ENCODE data around the gene ICAM3.

Gene ICAM3

GRCh38 chr19:10293637-10294367 is 45.6 kb downstream of the ICAM3 start:
- no peak overlapping the region for H3K4me3 ChIP-seq (ENCODE audit: low read depth in 1 of 2, low read length in 2 of 2)
- peaks cover 52% of the 10 kb centered on the region for H3K4me1 ChIP-seq (ENCODE audit: insufficient read depth, low read length)
- H3K9me3 ChIP-seq (ENCODE audit: low read length) = no peaks in the 10 kb centered on the region
- H3K27ac ChIP-seq (ENCODE audit: low read depth, low read length) = no peak overlapping the region
- peaks cover 64 to 80% of the 10 kb centered on the region in 2 donors for H3K27me3 ChIP-seq (ENCODE audit: control insufficient read depth in 1 of 2, insufficient read depth in 2 of 2, low read length in 2 of 2)
- H3K36me3 ChIP-seq (ENCODE audit: insufficient read depth, low read length) = no peaks in the 10 kb centered on the region
- no peak overlapping the region for H3K9ac ChIP-seq (ENCODE audit: low read length)

GRCh38 chr19:10292789-10293636 is 46.4 kb downstream of the ICAM3 start:
- no peaks in the 10 kb centered on the region for H3K9me3 ChIP-seq (ENCODE audit: low read length)
- H3K36me3 ChIP-seq (ENCODE audit: insufficient read depth, low read length) = no peaks in the 10 kb centered on the region
- no peak overlapping the region for H3K27ac ChIP-seq (ENCODE audit: low read depth, low read length)
- H3K4me3 ChIP-seq (ENCODE audit: low read depth in 1 of 2, low read length in 2 of 2) = peak overlapping the region in 1 of 2 donors; percentile 32
- H3K9ac ChIP-seq (ENCODE audit: low read length) = no peak overlapping the region
- H3K4me1 ChIP-seq (ENCODE audit: insufficient read depth, low read length) = peaks cover 53% of the 10 kb centered on the region
- peaks cover 70 to 88% of the 10 kb centered on the region in 2 donors for H3K27me3 ChIP-seq (ENCODE audit: control insufficient read depth in 1 of 2, insufficient read depth in 2 of 2, low read length in 2 of 2)

GRCh38 chr19:10292206-10292788 is 47.1 kb downstream of the ICAM3 start:
- H3K9me3 ChIP-seq (ENCODE audit: low read length) = no peaks in the 10 kb centered on the region
- H3K4me1 ChIP-seq (ENCODE audit: insufficient read depth, low read length) = peaks cover 53% of the 10 kb centered on the region
- H3K4me3 ChIP-seq (ENCODE audit: low read depth in 1 of 2, low read length in 2 of 2) = peak overlapping the region in 1 of 2 donors; percentile 47
- no peaks in the 10 kb centered on the region for H3K36me3 ChIP-seq (ENCODE audit: insufficient read depth, low read length)
- H3K27me3 ChIP-seq (ENCODE audit: control insufficient read depth in 1 of 2, insufficient read depth in 2 of 2, low read length in 2 of 2) = peaks cover 77 to 95% of the 10 kb centered on the region in 2 donors
- H3K27ac ChIP-seq (ENCODE audit: low read depth, low read length) = no peak overlapping the region
- no peak overlapping the region for H3K9ac ChIP-seq (ENCODE audit: low read length)

- H3K4me1 ChIP-seq (ENCODE audit: insufficient read depth, low read length) = peaks cover 53% of the 10 kb centered on the region
- no peak overlapping the region for H3K27ac ChIP-seq (ENCODE audit: low read depth, low read length)
- peak overlapping the region in 1 of 2 donors; percentile 47 for H3K4me3 ChIP-seq (ENCODE audit: low read depth in 1 of 2, low read length in 2 of 2)
- H3K9ac ChIP-seq (ENCODE audit: low read length) = no peak overlapping the region
- no peaks in the 10 kb centered on the region for H3K9me3 ChIP-seq (ENCODE audit: low read length)
- H3K36me3 ChIP-seq (ENCODE audit: insufficient read depth, low read length) = no peaks in the 10 kb centered on the region
- H3K27me3 ChIP-seq (ENCODE audit: control insufficient read depth in 1 of 2, insufficient read depth in 2 of 2, low read length in 2 of 2) = peaks cover 78 to 97% of the 10 kb centered on the region in 2 donors
Measured at GRCh38 chr19:10291554-10292205, 47.7 kb downstream of the ICAM3 start.

- H3K27ac ChIP-seq (ENCODE audit: low read depth, low read length) = no peak overlapping the region
- H3K4me1 ChIP-seq (ENCODE audit: insufficient read depth, low read length) = peaks cover 52% of the 10 kb centered on the region
- no peak overlapping the region for H3K9ac ChIP-seq (ENCODE audit: low read length)
- H3K36me3 ChIP-seq (ENCODE audit: insufficient read depth, low read length) = no peaks in the 10 kb centered on the region
- H3K4me3 ChIP-seq (ENCODE audit: low read depth in 1 of 2, low read length in 2 of 2) = peak overlapping the region in 1 of 2 donors; percentile 47
- H3K27me3 ChIP-seq (ENCODE audit: control insufficient read depth in 1 of 2, insufficient read depth in 2 of 2, low read length in 2 of 2) = peaks cover 75 to 94% of the 10 kb centered on the region in 2 donors
- no peaks in the 10 kb centered on the region for H3K9me3 ChIP-seq (ENCODE audit: low read length)
Measured at GRCh38 chr19:10290876-10291553, 48.4 kb downstream of the ICAM3 start.

GRCh38 chr19:10290357-10290875 is 49.0 kb downstream of the ICAM3 start:
- peaks cover 46% of the 10 kb centered on the region for H3K4me1 ChIP-seq (ENCODE audit: insufficient read depth, low read length)
- peak overlapping the region in 1 of 2 donors; percentile 47 for H3K4me3 ChIP-seq (ENCODE audit: low read depth in 1 of 2, low read length in 2 of 2)
- no peak overlapping the region for H3K9ac ChIP-seq (ENCODE audit: low read length)

GRCh38 chr19:10289836-10290356 is 49.5 kb downstream of the ICAM3 start, which contains the start of gene ICAM5:
Gene ICAM5 (plus strand): TSS chr19:10289952. CDS start chr19:10290044, 92 bp downstream.
- H3K9ac ChIP-seq (ENCODE audit: low read length) = no peak within 1 kb of the TSS
- H3K9me3 ChIP-seq (ENCODE audit: low read length) = no peaks in the 10 kb centered on the region
- peak within 1 kb of the TSS; percentile 20 to 47 for H3K4me3 ChIP-seq (ENCODE audit: low read depth in 1 of 2, low read length in 2 of 2)
- H3K36me3 ChIP-seq (ENCODE audit: insufficient read depth, low read length) = no peaks in the 10 kb centered on the region
- H3K4me1 ChIP-seq (ENCODE audit: insufficient read depth, low read length) = peaks cover 40% of the 10 kb centered on the region
- no peak within 1 kb of the TSS for H3K27ac ChIP-seq (ENCODE audit: low read depth, low read length)
- H3K27me3 ChIP-seq (ENCODE audit: control insufficient read depth in 1 of 2, insufficient read depth in 2 of 2, low read length in 2 of 2) = peaks cover 65 to 83% of the 10 kb centered on the region in 2 donors

More at GRCh38 chr19:10290357-10290875, 49.0 kb downstream of the ICAM3 start:
- Histone ChIP-seq H3K27me3 (ENCODE audit: control insufficient read depth in 1 of 2, insufficient read depth in 2 of 2, low read length in 2 of 2) (peaks cover 69 to 88% of the 10 kb centered on the region in 2 donors), H3K36me3 (ENCODE audit: insufficient read depth, low read length) (no peaks in the 10 kb centered on the region), H3K9me3 (ENCODE audit: low read length) (no peaks in the 10 kb centered on the region), H3K27ac (ENCODE audit: low read depth, low read length) (no peak overlapping the region)

- Histone ChIP-seq H3K36me3 (ENCODE audit: insufficient read depth, low read length) (no peaks in the 10 kb centered on the region), H3K4me3 (ENCODE audit: low read depth in 1 of 2, low read length in 2 of 2) (peak overlapping the region; percentile 7 to 32), H3K27ac (ENCODE audit: low read depth, low read length) (no peak overlapping the region), H3K9ac (ENCODE audit: low read length) (no peak overlapping the region), H3K9me3 (ENCODE audit: low read length) (no peaks in the 10 kb centered on the region), H3K27me3 (ENCODE audit: control insufficient read depth in 1 of 2, insufficient read depth in 2 of 2, low read length in 2 of 2) (peaks cover 59 to 77% of the 10 kb centered on the region in 2 donors), H3K4me1 (ENCODE audit: insufficient read depth, low read length) (peaks cover 40% of the 10 kb centered on the region)
Measured at GRCh38 chr19:10289167-10289835, 50.1 kb downstream of the ICAM3 start.

- Histone ChIP-seq H3K9ac (ENCODE audit: low read length) (no peak overlapping the region), H3K36me3 (ENCODE audit: insufficient read depth, low read length) (no peaks in the 10 kb centered on the region), H3K27ac (ENCODE audit: low read depth, low read length) (no peak overlapping the region), H3K4me1 (ENCODE audit: insufficient read depth, low read length) (peaks cover 40% of the 10 kb centered on the region), H3K4me3 (ENCODE audit: low read depth in 1 of 2, low read length in 2 of 2) (peak overlapping the region in 1 of 2 donors; percentile 32), H3K27me3 (ENCODE audit: control insufficient read depth in 1 of 2, insufficient read depth in 2 of 2, low read length in 2 of 2) (peaks cover 53 to 71% of the 10 kb centered on the region in 2 donors), H3K9me3 (ENCODE audit: low read length) (no peaks in the 10 kb centered on the region)
Measured at GRCh38 chr19:10288662-10289166, 50.7 kb downstream of the ICAM3 start.

All from muscle layer of colon (tissue), 2 donors.